ENCODE measurements around the gene MYOCOS.
"Not testable (repeated sequence)": the region's sequence is repeated elsewhere in the genome, so short reads cannot be mapped to it uniquely, and the experiment has no call there.

The MYOCOS gene, protein sequence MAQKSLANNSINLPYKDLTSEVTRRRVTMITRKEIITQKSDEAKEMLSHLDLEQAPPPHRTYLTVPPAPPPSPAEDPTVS

DNA sequence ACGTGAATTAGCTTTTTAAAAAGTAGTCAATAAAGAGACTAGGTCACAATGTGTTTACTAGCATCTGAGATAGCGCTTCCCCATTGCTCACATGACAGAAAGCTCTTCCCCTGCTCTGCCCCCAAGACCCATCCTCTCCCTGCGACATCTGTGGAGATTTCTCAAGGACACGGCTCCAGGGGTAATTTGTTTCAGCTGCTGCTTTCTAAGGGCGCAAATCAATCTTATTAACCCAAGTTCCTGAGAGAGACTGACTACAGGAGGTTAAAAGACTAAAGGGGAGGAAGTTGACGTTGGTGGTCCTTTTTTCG lies at the start of gene MYOCOS:
MYOCOS (plus strand) TSS at position 92 of the 311 bp plus-strand sequence. CDS start 1,641 bp downstream, outside the sequence.
- no peak for DNase-seq

DNA sequence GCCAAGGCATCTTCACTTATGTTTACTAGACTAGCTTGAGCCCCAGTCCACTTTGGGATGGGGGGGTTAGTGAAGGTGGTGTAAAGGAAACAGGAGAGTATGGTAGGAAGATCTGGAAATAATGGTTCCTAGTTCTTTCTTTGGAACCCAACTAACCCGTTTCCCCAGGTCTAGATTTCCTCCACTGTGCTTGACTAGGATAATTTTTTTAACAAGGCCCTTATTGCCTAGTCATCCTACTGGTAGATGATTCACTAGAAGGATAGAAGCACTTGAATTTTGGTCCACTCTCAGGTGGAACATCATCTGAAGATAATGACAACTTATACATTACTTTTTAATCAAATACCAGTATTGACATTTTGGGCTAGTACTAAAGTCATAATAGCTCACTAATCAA lies 45.9 kb upstream of the MYOCOS start:
- no peak for DNase-seq

DNA sequence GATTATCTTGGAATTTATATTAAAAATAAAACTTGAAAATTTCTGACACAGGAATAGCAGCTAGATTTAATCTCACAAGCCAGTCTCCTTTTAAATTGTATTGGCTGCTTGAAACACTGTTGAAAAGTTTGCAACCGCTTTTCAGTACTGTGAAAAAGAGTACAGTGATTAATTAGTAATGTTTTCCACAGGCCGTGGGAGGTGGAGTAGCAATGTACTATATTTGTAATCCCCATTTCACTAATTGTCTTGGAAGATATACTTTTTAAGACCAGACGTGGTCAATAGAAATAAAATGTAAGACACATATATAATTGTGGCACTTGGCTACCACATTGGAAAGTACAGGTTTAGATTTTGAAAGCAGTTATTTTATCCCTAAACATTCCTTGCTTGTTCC lies 40.8 kb upstream of the MYOCOS start:
- no peak for DNase-seq

DNA sequence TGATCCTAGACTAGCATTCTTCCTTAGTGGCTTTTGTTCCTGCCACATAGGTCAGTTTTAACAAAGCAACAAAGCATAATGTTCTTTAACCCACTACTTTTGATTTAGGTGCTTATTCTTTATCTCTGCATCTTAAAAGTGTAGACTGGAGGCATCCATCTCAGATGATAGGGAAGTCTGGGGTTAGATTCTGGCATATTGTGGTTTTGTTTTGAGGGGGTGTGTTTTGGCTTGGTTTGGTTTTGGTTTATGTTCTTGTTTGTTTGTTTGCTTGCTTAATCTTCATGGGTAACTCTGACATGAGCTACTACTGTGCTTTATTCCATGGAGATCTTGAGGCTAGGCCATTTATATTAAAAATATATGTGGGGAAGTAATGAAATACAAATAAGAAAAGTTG lies 40.3 kb upstream of the MYOCOS start:
- DNase-seq = no peak

DNA sequence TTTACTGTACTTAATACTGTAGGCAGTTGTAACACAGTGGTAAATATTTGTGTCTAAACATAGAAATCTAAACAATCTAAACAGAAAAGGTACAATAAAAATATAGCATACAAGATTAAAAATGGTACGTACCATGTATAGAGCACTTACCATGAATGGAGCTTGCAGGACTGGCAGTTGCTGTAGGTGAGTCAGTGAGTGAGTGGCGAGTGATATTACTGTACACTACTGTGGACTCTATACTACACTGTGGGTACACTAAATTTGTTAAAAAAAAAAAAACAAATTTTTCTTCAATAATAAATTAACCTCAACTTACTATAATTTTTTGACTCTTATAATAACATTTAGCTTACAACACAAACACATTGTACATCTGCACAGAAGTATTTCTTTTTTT lies 39.5 kb upstream of the MYOCOS start:
- DNase-seq = no peak

DNA sequence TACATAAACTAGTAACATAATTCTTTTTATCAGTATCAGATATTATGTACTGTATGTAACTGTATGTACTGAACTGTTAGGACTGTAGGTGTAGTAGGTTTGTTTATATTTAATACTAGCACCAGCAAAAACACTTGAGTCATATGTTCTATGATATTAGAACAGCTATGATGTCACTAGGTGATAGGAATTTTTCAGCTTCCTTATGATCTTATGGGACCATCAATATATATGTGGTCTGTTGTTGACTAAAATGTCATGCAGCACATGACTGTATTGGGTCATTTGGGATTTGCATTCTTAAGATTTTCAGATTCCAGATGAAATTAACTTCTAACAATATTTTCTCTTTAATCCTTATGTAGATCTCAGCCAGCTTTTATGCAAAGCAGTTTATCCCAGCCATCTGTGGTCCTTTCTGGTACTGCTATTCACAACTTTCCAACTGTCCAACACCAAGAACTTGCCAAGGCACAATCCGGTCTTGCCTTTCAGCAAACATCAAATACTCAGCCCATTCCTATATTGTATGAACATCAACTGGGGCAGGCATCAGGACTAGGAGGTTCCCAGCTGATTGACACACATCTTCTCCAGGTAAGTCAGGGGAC lies 38.3 kb upstream of the MYOCOS start:
- no peak for DNase-seq

DNA sequence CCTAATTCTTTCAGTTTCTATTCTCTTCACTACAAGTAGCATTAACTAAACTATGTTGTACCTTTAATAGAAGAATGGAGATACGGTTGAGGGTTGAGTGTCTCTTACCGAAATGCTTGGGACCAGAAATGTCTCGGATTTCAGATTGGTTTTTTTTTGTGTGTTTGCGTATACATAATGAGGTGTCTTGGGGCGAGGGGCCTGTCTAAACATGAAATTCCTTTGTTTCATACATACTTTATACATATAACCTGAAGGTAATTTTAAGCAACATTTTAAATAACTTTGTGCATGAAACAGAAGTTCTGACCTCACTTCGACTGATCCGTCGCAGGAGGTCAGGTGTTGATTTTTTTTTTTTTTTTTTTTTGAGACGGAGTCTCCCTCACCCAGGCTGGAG lies 36.3 kb upstream of the MYOCOS start:
- DNase-seq = no peak

DNA sequence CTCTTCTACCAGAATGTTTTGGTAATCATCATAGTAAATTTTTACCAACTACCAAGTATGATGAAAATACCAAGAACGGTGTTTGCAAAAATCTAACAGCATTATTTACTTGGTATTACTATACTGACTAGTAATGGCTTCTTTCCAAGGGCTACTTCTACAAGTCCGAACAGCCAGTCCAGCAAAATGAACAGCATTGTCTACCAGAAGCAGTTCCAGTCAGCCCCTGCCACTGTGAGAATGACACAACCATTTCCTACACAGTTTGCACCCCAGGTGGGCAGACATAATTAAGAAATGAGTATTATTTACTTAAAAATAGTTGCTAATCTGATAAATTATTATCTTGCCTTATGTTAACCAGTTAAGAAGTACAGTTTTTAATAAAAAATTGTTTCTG lies 33.8 kb upstream of the MYOCOS start:
- no peak for DNase-seq

DNA sequence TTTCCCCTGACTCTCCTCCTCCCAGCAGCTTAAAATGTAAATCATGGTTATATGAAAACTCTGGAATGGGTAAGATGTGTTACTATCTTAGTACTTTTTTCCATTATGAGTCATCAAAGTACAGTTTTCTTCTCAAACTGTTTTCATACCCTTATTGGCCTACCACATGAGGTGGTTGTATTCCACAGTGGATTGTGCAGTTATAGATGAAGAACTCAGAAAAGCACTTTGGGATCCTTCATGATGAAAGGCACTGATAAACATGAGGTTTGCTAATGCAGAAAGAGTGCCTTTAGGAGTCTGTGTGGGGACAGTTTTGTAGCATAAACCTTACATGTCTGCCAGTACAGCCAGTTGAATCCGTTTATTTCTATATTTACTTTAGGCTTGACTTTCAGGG lies 32.0 kb upstream of the MYOCOS start:
- DNase-seq = no peak

DNA sequence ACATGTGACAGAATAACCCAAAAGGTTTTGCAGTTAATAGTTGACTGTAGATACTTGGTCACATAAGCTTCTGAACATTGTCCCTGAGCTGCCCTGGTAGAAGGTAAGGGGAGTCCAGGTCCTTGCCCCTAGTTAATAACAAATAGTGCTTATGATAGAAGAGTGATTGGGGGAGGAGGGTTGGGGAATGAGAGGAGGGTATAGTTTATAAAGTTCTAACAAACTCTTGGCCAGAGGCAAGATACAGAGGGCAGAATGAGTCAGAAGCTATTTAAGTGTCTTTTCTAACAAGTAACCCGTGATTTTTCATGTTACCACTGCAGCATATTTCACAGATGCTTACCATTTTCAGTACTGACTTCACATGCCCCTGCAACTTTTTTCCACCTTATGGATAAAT lies 26.7 kb upstream of the MYOCOS start:
- no peak for DNase-seq

DNA sequence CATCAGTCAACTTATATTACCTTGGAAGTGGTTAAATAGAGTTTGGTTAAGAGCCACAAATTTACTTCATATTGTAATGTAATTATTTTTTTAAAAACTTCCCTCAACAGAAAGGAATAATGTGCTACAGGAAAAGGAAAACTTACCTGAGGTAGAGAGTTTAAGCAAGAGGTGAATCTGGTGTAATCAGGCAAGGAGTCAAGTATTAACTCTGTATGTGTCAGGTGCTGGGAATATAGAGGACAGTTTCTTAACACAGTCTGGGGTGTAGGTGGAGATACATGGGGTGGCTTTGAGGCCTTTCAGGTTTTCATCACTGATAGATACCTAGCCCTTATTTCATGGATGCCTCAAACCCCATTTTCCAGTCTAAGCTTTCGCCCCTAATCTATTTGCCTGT lies 25.9 kb upstream of the MYOCOS start:
- no peak for DNase-seq

DNA sequence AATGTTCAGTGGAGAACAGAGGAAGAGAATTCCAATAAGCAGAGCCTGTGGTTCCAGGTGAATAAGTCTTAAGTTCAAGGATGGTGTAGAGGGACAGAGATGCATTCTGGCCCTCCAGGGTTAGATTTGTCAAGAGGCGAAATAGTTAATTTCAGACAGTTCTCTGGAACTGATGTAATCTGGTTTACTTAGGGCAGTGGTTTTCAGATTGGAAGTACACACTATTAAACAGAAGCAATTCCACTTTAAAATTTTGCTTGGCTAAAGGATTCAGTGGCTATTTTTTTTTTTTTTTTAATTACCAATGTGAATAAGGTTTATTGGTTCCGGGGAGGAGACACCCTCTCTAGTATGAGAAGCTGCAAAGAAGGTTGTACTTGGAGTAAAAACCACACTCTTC lies 25.3 kb upstream of the MYOCOS start:
- no peak for DNase-seq

DNA sequence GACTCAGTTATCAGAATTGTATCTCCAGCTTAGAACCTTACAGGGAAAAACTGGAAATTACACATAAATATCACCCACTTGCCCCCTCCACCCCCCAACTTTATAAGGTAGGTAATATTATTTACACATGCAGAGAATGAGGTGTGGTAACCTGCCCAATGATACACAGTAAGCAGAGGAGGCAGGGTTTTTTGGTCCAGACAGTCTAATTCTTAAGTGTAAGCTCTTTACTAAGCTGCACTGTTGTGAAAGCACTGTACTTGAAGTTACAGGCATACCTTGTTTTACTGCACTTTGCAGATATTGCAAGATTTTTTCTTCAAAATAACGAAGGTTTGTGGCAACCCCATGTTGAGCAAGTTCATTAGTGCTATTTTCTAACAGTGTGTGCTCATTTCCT lies 24.8 kb upstream of the MYOCOS start:
- DNase-seq = no peak

DNA sequence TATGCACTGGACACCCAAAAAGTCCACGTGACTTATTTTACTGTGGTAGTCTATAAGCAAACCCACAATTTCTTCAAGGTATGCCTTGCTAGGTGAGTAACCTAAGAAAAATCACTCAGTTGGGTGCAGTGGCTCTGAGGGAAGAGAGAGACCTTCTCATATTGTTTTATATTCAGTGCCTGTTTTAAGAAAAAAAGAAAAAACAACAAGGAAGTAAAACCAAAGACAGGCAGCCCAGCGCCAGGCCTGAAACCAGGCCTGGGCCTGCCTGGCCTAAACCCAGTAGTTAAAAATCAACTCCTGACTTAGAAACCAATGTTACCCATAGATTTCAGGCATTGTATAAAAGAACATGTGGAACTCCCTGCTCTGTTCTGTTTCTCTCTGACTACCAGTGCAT lies 21.7 kb upstream of the MYOCOS start:
- not testable (repeated sequence) for DNase-seq

DNA sequence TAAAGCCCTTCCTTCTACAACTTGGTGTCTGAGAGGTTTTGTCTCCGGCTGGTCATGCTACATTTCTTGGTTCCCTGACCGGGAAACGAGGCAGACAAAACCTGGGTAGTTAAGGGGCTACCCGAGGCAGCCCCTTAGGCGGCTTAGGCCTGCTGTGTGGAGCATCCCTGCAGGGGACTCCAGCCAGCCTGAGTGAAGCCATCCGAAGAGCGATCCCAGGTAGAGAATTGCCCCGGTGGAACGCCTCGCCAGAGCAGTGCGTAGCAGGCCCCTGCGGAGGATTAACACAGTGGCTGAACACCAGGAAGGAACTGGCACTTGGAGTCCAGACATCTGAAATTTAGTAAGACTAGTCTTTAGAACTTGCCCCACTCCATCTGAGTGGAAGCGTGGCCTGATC lies 21.2 kb upstream of the MYOCOS start:
- DNase-seq = no peak

DNA sequence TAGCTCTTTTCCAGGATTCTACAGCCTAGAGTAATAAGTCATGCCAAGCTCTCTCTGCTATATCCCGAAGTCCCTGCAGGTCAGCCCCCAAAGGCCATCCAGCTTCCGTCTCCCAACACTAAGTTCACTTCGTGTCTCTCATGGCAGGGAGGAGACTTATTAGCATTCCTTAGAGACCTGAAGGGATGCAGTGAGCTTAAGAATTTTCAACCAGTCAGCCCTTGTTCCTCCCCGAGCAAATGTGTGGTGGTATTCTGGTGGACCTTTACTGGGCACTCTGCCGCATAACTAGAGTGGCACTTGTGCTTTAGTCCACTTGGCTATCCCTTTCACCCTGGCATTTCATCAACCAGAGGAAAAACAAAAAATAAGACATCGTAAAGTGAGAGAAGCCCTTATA lies 19.0 kb upstream of the MYOCOS start:
- DNase-seq = not testable (repeated sequence)

DNA sequence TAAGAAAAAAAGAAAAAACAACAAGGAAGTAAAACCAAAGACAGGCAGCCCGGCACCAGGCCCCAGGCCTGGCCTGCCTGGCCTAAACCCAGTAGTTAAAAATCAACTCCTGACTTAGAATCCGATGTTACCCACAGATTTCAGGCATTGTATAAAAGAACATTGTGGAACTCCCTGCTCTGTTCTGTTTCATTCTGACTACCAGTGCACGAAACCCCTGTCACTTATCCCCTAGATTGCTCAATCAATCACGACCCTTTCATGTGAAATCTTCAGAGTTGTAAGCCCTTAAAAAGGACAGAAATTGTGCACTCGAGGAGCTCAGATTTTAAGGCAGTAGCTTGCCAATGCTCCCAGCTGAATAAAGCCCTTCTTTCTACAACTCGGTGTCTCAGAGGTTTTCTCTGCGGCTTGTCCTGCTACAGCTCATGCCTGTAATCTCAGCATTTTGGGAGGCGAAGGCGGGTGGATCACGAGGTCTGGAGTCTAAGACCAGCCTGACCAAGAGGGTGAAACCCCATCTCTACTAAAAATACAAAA lies 15.6 kb upstream of the MYOCOS start:
- no peak for DNase-seq

DNA sequence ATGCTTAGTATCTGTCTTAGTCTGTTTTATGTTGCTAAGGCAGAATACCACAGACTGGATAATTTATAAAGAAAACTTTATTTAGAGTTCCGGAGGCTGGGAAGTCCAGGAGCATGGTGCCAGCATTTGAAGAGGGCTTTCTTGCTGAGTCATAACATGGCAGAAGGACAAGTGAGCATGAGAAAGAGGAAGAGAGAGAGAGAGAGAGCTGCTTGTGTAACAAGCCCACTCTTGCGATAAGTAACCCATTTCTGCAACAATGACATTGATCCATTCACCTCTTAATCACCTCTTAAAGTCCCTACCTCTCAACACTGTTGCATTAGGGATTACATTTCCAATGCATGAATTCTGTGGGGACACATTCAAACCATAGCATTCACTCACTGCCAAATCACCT lies 11.7 kb upstream of the MYOCOS start:
- DNase-seq = no peak

DNA sequence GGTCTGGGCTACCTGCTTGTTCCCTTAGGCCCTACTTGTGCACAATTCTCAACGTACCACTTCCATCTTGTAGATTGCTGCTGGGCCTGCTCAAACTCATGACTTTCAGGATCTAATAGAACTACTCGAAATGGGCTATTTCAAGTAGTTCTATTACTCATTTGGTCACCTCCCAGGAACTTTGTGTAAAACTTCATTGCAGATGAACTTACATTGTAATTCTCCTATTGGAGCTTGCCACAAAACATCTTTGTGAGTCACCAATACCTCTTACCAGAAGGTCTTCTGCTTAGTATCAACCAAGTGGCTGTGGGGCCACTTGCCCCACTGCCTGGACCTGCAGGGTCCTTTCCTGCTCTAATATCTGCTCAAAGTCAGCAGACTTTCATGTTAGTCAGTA lies 10.7 kb upstream of the MYOCOS start:
- no peak for DNase-seq

DNA sequence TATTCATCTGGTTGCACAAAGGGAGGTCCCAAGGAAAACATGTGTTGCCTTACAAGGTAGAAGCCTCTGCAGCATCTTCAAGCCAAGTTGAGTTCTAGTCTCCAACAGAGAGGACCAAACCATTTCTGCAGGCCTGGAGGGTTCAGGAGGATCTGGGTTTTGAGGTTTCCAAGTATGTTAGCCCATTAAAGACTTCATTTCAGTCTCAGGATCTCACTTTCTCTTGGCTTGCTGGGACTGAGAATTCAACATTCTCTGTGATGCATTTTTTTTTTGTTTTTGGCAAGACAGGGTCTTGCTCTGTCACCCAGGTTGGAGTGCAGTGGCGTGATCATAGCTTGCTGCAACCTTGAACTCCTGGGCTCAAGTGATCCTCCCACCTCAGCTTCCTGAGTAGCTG lies 8.8 kb upstream of the MYOCOS start:
- no peak for DNase-seq

DNA sequence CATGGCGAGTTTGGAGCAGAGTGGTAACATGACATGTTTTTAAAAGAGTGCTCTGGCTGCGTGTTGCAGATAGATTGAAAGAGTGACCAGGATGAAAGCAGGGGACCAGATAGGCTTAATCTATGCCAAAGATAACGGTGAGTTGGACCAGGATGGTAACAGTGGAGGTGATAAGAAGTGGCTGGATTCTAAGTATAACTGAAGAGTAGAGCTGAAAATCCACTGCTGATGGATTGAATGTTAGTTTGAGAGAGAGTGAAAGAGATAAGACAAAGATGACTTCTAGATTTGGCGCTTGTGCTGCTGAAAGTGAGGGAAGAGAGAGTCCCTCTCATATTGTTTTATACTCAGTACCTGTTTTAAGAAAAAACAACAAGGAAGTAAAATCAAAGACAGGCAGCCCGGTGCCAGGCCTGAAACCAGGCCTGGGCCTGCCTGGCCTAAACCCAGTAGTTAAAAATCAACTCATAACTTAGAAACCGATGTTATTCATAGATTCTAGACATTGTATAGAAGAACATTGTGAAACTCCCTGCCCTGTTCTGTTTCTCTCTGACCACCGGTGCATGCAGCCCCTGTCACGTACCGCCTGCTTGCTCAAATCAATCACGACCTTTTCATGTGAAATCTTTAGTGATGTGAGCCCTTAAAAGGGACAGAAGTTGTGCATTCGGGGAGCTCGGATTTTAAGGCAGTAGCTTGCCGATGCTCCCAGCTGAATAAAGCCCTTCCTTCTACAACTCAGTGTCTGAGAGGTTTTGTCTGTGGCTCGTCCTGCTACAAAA lies 6.7 kb upstream of the MYOCOS start:
- not testable (repeated sequence) for DNase-seq

DNA sequence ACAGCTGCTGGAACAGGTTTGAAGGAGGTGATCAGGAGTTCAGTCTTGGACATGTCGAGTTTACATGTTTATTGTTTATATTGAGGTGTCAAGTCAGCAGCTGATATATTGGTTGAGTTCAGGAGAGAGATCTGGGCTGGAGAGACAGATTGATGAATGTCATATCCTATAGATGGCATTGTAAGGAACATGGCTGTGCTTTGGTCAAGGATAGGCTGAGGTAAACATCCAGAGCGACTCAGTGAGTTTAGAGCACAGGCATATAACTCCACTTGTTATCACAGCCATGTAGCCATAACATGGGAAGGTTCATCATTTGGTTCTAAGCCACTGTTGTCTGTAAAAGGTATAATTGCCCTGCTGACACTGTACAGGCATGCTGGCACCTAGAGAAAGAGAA lies 5.5 kb upstream of the MYOCOS start:
- no peak for DNase-seq

DNA sequence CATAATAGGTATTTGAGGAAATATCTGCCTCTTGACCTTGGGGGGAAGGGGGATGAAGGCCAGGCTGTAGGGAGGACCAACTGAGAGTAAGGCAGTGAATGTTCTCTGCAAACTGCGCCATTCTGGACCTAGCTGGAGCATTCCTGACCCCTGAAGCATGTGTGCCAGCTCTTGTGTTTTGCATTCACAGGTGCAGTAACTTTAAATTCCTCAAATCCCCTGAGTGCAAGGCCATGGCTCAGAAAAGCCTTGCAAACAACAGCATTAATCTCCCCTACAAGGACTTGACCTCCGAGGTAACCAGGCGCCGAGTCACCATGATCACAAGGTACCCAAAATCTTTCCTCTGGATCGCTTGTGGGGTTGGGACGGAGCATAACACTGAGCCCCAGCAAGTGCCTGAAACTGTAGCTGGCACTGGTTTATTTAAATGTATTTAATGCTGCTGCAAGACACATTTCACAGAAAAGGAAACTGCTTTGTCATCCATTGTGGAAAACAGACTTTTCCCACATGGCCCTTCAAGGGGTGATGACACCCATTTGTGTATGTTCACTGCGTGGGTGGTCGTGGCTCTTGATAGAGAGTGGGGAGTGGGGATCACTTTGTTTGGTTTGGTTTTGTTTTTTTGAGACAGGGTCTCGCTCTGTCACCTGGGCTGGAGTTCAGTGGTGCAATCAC lies 1.7 kb downstream of the MYOCOS start:
- DNase-seq = no peak

DNA sequence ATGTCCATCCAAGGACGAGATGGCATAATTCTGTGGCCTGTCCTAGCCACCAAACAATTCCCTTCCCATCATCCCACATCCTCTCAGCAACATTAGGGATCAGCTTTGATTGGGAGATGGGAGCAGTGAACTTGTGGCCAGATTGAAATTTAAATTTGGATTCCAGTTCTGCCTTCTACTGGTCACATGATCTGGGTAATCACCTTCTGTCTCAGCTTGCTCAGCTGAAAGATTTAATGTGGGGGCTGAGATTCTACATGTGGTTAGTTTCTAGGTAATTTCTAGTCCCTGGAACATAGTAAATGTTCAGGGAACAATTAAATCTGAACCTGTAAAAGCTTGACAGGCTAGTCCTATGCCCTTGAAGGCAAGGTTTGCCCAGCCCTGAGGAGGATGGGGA lies 3.2 kb downstream of the MYOCOS start:
- DNase-seq = no peak

All from 8988T (cell line).